ENCODE data around the gene CHST6. TPM values are rescaled to one million over a fixed set of nuclear protein-coding genes. Genes with fewer than 3 reads are reported as not detected.
A peak's percentile ranks its signal among the peaks of the same experiment; 100 is the strongest.
"Not testable (repeated sequence)": the region's sequence is repeated elsewhere in the genome, so short reads cannot be mapped to it uniquely, and the experiment has no call there.

The CHST6 gene
- under 1 TPM in 1 of 2 experiments, not detected in 1; 0.06 TPM for total RNA-seq
- polyA plus RNA-seq = not detected

DNA sequence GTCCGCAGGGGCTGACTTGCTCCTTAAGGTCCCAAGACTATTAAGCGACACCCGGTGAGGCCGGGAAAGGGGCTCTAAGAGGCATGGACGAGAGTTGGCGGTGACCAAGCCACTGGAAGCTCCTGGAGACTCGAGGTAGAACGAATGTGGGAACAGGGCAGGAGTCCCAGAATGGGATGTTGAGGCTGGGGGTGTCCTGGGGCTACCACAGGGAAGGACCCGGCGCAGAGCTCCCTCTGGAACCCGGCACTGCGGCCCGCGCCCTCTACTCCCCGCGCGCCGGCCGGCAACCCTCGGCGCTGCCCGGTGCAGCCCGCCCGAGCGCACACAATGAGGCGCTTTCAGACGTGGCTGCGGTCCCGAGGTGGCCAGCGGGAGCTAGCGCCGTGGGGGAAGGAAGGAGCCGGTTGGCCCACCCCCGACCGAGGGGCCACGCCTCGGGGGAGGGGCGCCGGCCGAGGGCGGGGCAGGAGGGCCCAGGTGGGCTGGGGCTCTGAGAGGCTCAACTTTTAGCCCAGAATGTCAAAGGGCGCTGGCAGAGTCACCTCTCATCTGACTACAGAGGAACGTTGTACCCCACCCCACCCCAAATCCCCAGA, at the start of gene CHST6:
Gene CHST6, minus strand, starts transcription at position 366 of the 599 bp plus-strand sequence. CDS start 15,613 bp downstream, outside the sequence.
- no peak within 1 kb of the TSS for H3K27ac ChIP-seq (ENCODE audit: low read depth, low read length)
- H3K36me3 Mint-ChIP-seq = no peaks in the 10 kb centered on the region
- ChIA-PET CTCF (ENCODE audit: partially characterized antibody) (interaction anchor here (1.1 to 1.3 kb wide), 2 partner anchors 22 to 56 kb away, joined by 3 to 6 read pairs; no protein-coding TSS in a partner anchor), POLR2A (ENCODE audit: partially characterized antibody) (no interaction called here)
- intact Hi-C loops (cut with micrococcal nuclease) = no loop called here
- no peaks in the 10 kb centered on the region for H3K9me3 Mint-ChIP-seq
- no peak within 1 kb of the TSS for H3K4me3 ChIP-seq (ENCODE audit: low read length in 2 of 2)
- no peaks in the 10 kb centered on the region for H3K9me3 ChIP-seq (ENCODE audit: control insufficient read depth in 1 of 2, low read length in 2 of 2)
- peaks cover 4 to 9% (median 7%) of the 10 kb centered on the region in 4 donors for H3K4me1 Mint-ChIP-seq
- H3K36me3 ChIP-seq (ENCODE audit: insufficient read depth, low read length) = no peaks in the 10 kb centered on the region
- H3K4me3 Mint-ChIP-seq = peak within 1 kb of the TSS; percentile 26 to 74 (median 67)
- peaks cover 10% of the 10 kb centered on the region for H3K4me1 ChIP-seq (ENCODE audit: insufficient read depth, low read length)
- H3K27me3 Mint-ChIP-seq = peaks cover 24 to 26% of the 10 kb centered on the region in 2 donors
- peak within 1 kb of the TSS in 1 of 7 donors; percentile 17 for H3K27ac Mint-ChIP-seq
- H3K27me3 ChIP-seq (ENCODE audit: insufficient read depth, low read length) = no peaks in the 10 kb centered on the region
- DNase-seq = peak in 2 of 5 donors; percentile 7 to 12

DNA sequence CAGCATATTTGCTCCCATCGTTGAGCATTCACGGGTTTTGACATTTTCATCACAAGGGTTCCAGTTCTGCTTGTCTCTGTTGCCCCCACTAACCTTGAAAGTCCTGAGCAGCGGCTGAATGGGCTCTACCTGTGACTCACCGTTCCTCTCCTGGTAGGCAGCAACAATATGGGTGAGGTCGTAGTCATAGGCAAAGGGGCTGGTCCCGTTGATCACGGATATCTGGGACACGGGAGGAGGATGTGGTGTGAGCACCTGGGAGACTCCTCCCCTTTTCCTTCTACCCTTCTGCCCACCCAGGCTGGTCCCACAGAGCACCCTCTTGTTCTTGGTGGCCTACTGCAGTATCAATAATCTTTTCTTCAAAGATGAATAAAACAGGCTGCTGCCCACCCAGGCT, 47.2 kb upstream of the CHST6 start:
- H3K27me3 Mint-ChIP-seq; H3K9me3 Mint-ChIP-seq; H3K4me1 ChIP-seq (ENCODE audit: insufficient read depth, low read length); H3K4me3 Mint-ChIP-seq; H3K36me3 Mint-ChIP-seq; H3K27ac Mint-ChIP-seq; DNase-seq; H3K27me3 ChIP-seq (ENCODE audit: insufficient read depth, low read length); H3K4me3 ChIP-seq (ENCODE audit: low read length in 2 of 2); H3K36me3 ChIP-seq (ENCODE audit: insufficient read depth, low read length); intact Hi-C loops (cut with micrococcal nuclease); H3K9me3 ChIP-seq (ENCODE audit: control insufficient read depth in 1 of 2, low read length in 2 of 2); H3K27ac ChIP-seq (ENCODE audit: low read depth, low read length); POLR2A ChIA-PET (ENCODE audit: partially characterized antibody); H3K4me1 Mint-ChIP-seq: not testable (repeated sequence)
- CTCF ChIA-PET (ENCODE audit: partially characterized antibody) = interaction anchor here (1.7 kb wide), 1 partner anchor 15 kb away, joined by 8 read pairs; no protein-coding TSS in a partner anchor

GRCh38 chr16:75541236-75541635, 46.0 kb upstream of the CHST6 start:
- DNase-seq = no peak
- Histone ChIP-seq H3K4me3 (ENCODE audit: low read length in 2 of 2) (no peak overlapping the region), H3K9me3 (ENCODE audit: control insufficient read depth in 1 of 2, low read length in 2 of 2) (no peaks in the 10 kb centered on the region), H3K36me3 (ENCODE audit: insufficient read depth, low read length) (no peaks in the 10 kb centered on the region), H3K27ac (ENCODE audit: low read depth, low read length) (no peak overlapping the region), H3K27me3 (ENCODE audit: insufficient read depth, low read length) (no peaks in the 10 kb centered on the region), H3K4me1 (ENCODE audit: insufficient read depth, low read length) (no peaks in the 10 kb centered on the region)
- Mint-ChIP-seq H3K4me3 (no peak overlapping the region), H3K27ac (no peak overlapping the region), H3K27me3 (no peaks in the 10 kb centered on the region), H3K9me3 (no peaks in the 10 kb centered on the region), H3K36me3 (peaks cover 0 to 7% of the 10 kb centered on the region in 2 donors), H3K4me1 (peaks cover 0 to 2% (median 0%) of the 10 kb centered on the region in 4 donors)
- intact Hi-C loops (cut with micrococcal nuclease) = no loop called here
- CTCF ChIA-PET (ENCODE audit: partially characterized antibody) = no interaction called here
- POLR2A ChIA-PET (ENCODE audit: partially characterized antibody) = interaction anchor here (1.1 kb wide), 1 partner anchor 107 kb away, joined by 3 read pairs; no protein-coding TSS in a partner anchor

DNA sequence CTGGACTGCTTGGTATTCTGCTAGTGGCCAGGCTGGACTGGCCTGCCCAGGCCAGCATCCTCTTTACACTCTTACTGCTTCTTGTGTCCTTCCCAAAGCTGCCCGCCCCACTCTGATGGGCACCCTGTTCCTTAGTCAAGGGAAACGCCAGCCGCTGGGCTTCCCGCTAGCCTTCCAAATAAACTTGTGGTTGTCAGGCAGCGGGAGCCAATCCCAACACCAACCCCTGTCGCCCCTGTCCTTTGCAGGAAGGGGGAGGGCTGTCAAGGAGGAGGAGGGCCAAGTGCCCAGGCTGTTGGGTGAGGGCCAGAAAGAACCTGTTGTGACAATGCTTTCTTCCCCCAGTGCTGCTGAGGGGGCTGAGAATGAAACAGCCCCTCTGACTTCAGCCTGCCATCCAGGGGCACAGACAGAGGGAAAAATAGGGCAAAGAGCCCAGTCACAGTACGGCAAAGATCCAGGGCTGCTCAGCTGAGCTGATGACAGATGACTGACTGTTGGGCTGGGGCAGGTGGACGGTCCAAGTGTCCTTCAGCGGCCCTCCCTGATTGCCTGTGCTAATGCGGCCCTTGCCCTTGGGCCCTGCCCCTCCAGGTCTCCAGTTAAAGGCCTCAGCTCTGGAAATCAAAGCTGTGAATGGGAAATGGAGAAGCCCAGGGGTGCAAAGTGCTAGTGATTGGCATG, 43.8 kb upstream of the CHST6 start:
- H3K4me1 Mint-ChIP-seq; H3K4me3 Mint-ChIP-seq; H3K27ac ChIP-seq (ENCODE audit: low read depth, low read length); H3K4me1 ChIP-seq (ENCODE audit: insufficient read depth, low read length); H3K36me3 Mint-ChIP-seq; intact Hi-C loops (cut with micrococcal nuclease); H3K36me3 ChIP-seq (ENCODE audit: insufficient read depth, low read length); H3K27me3 Mint-ChIP-seq; H3K9me3 Mint-ChIP-seq; H3K9me3 ChIP-seq (ENCODE audit: control insufficient read depth in 1 of 2, low read length in 2 of 2); POLR2A ChIA-PET (ENCODE audit: partially characterized antibody); H3K27ac Mint-ChIP-seq; H3K4me3 ChIP-seq (ENCODE audit: low read length in 2 of 2); H3K27me3 ChIP-seq (ENCODE audit: insufficient read depth, low read length); DNase-seq: not testable (repeated sequence)
- CTCF ChIA-PET (ENCODE audit: partially characterized antibody) = interaction anchor here (0.5 kb wide), 1 partner anchor 19 kb away, joined by 3 read pairs; no protein-coding TSS in a partner anchor

GRCh38 chr16:75537776-75538175, 42.5 kb upstream of the CHST6 start:
- POLR2A ChIA-PET (ENCODE audit: partially characterized antibody) = no interaction called here
- DNase-seq = no peak
- Mint-ChIP-seq H3K4me3 (no peak overlapping the region), H3K27ac (no peak overlapping the region), H3K9me3 (no peaks in the 10 kb centered on the region), H3K4me1 (peaks cover 0 to 2% (median 0%) of the 10 kb centered on the region in 4 donors), H3K27me3 (no peaks in the 10 kb centered on the region), H3K36me3 (no peaks in the 10 kb centered on the region)
- CTCF ChIA-PET (ENCODE audit: partially characterized antibody) = no interaction called here
- Histone ChIP-seq H3K4me3 (ENCODE audit: low read length in 2 of 2) (no peak overlapping the region), H3K9me3 (ENCODE audit: control insufficient read depth in 1 of 2, low read length in 2 of 2) (no peaks in the 10 kb centered on the region), H3K27ac (ENCODE audit: low read depth, low read length) (no peak overlapping the region), H3K27me3 (ENCODE audit: insufficient read depth, low read length) (no peaks in the 10 kb centered on the region), H3K4me1 (ENCODE audit: insufficient read depth, low read length) (no peaks in the 10 kb centered on the region), H3K36me3 (ENCODE audit: insufficient read depth, low read length) (no peaks in the 10 kb centered on the region)
- intact Hi-C loops (cut with micrococcal nuclease) = no loop called here

GRCh38 chr16:75535901-75536300, 40.7 kb upstream of the CHST6 start, which contains the start of gene CHST5:
Gene CHST5 (minus strand): TSS chr16:75536108. CDS start chr16:75530384, 5,724 bp downstream.
- intact Hi-C loops (cut with micrococcal nuclease) = no loop called here
- no peak within 1 kb of the TSS for H3K27ac Mint-ChIP-seq
- POLR2A ChIA-PET (ENCODE audit: partially characterized antibody) = no interaction called here

DNA sequence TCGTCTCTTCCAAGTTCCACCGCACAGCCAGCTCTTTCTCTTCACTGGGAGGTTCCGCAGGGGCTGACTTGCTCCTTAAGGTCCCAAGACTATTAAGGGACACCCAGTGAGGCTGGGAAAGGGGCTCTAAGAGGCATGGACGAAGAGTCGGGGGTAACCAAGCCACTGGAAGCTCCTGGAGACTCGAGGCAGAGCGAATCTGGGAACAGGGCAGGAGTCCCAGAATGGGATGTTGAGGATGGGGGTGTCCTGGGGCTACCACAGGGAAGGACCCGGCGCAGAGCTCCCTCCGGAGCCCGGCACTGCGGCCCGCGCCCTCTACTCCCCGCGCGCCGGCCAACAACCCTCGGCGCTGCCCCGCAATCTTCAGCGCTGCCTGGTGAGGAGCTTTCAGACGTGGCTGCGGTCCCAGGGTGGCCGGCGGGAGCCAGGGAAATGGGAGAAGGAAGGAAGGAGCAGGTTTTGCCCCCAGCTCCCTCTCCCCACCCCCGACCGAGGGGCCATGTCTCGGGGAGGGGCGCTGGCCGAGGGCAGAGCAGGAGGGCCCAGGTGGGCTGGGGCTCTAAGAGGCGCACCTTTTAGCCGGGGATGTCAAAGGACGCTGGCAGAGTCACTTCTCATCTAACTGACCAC, 40.1 kb upstream of the CHST6 start:
- Histone ChIP-seq H3K36me3 (ENCODE audit: insufficient read depth, low read length) (no peaks in the 10 kb centered on the region), H3K9me3 (ENCODE audit: control insufficient read depth in 1 of 2, low read length in 2 of 2) (no peaks in the 10 kb centered on the region), H3K27me3 (ENCODE audit: insufficient read depth, low read length) (no peaks in the 10 kb centered on the region), H3K4me3 (ENCODE audit: low read length in 2 of 2) (no peak overlapping the region), H3K27ac (ENCODE audit: low read depth, low read length) (no peak overlapping the region), H3K4me1 (ENCODE audit: insufficient read depth, low read length) (no peaks in the 10 kb centered on the region)
- CTCF ChIA-PET (ENCODE audit: partially characterized antibody) = no interaction called here
- peaks cover 0 to under 1% (median 0%) of the 10 kb centered on the region in 4 donors for H3K4me1 Mint-ChIP-seq
- H3K9me3 Mint-ChIP-seq = no peaks in the 10 kb centered on the region
- no peak for DNase-seq
- H3K27ac Mint-ChIP-seq = no peak overlapping the region
- no peaks in the 10 kb centered on the region for H3K36me3 Mint-ChIP-seq
- H3K4me3 Mint-ChIP-seq = no peak overlapping the region
- POLR2A ChIA-PET (ENCODE audit: partially characterized antibody) = no interaction called here
- intact Hi-C loops (cut with micrococcal nuclease) = no loop called here
- H3K27me3 Mint-ChIP-seq = no peaks in the 10 kb centered on the region

More at GRCh38 chr16:75535901-75536300, 40.7 kb upstream of the CHST6 start, which contains the start of gene CHST5:
- H3K9me3 ChIP-seq (ENCODE audit: control insufficient read depth in 1 of 2, low read length in 2 of 2) = no peaks in the 10 kb centered on the region
- H3K27ac ChIP-seq (ENCODE audit: low read depth, low read length) = no peak within 1 kb of the TSS
- no peaks in the 10 kb centered on the region for H3K36me3 ChIP-seq (ENCODE audit: insufficient read depth, low read length)
- no peaks in the 10 kb centered on the region for H3K9me3 Mint-ChIP-seq
- DNase-seq = no peak
- no peaks in the 10 kb centered on the region for H3K4me1 ChIP-seq (ENCODE audit: insufficient read depth, low read length)
- H3K4me3 ChIP-seq (ENCODE audit: low read length in 2 of 2) = no peak within 1 kb of the TSS
- CTCF ChIA-PET (ENCODE audit: partially characterized antibody) = no interaction called here
- peaks cover 0 to 2% (median 0%) of the 10 kb centered on the region in 4 donors for H3K4me1 Mint-ChIP-seq
- H3K4me3 Mint-ChIP-seq = no peak within 1 kb of the TSS
- no peaks in the 10 kb centered on the region for H3K36me3 Mint-ChIP-seq
- no peaks in the 10 kb centered on the region for H3K27me3 Mint-ChIP-seq
- H3K27me3 ChIP-seq (ENCODE audit: insufficient read depth, low read length) = no peaks in the 10 kb centered on the region

Data from CD4-positive, alpha-beta memory T cell (primary cell).